GM19372 (cell line): Measurements from ENCODE around the gene MAP6D1.

Experiments
- ATAC-seq: cut with Tn5 transposase; IDR thresholded peaks from one replicate; pipeline ENCODE4 v1.9.1; 2021; ENCODE audit warnings: mild to moderate bottlenecking, low read depth, moderate library complexity; ENCODE audit not compliant: unreplicated experiment

The MAP6D1 gene

GRCh38 chr3:183824761-183825455 lies 469 bp downstream of the MAP6D1 start:
- no peak for ATAC-seq

DNA sequence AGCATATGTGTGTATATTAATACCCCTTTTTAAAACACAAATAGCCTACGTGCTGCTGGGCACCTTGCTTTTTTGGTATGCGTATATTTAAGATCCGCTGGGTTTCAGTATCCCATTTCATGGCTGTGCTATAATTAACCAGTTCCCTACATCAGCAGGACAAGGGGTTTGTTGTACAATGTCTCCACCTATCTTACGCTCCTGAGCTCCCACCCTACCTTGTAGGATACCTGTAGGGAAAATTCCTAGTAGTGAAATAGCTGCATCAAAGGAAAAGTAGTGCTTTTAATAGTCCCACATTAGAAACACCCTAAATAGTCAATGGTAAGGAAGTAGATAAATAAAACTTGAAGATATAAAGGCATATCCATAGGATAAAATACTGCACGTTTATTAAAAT lies 1.4 kb downstream of the MAP6D1 start:
- ATAC-seq, result no peak

GRCh38 chr3:183822631-183823030 lies 2.7 kb downstream of the MAP6D1 start:
- ATAC-seq, result no peak

- ATAC-seq, result no peak
These were observed 5.5 kb downstream of the MAP6D1 start for GRCh38 chr3:183819831-183820230.

- no peak for ATAC-seq
These were observed 6.4 kb downstream of the MAP6D1 start for GRCh38 chr3:183818706-183819624.

DNA sequence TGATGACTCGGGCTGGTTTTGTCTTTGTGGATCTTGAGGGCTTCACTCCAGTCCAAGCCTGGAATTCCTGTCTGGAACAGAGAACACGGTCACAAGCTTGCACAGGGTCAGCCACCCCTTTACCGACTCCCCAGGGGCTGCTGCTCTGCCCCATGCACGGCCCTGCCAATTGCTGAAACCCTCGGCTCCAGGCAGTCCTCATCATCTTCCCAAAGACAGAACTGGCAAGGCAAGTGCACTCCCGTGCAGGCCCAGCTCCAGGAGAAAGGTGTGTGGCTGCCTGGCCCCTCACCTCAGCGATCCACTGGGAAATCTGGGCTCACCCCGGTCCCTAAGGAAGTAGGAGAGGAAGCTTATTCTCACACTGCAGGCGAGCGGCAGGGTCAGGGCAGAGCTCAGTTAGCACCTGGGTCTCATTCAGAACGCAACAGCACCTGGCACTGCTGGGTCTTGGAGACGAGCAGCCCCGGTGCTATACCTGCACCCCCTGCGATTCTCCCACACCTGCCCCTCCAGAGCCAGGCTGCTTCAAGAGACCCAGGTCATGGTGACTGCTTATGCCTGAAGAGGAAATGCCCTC lies 7.2 kb downstream of the MAP6D1 start:
- ATAC-seq, result no peak

- no peak for ATAC-seq
These were observed 7.7 kb downstream of the MAP6D1 start for GRCh38 chr3:183817639-183818038.

- no peak for ATAC-seq
These were observed 8.5 kb downstream of the MAP6D1 start for GRCh38 chr3:183816681-183817510.

GRCh38 chr3:183815951-183816475 lies 9.4 kb downstream of the MAP6D1 start:
- ATAC-seq, result no peak

- ATAC-seq, result no peak
These were observed 9.8 kb downstream of the MAP6D1 start for GRCh38 chr3:183815563-183815940.

- no peak for ATAC-seq
These were observed 11.1 kb downstream of the MAP6D1 start for GRCh38 chr3:183814240-183814639.

- no peak for ATAC-seq
These were observed 12.5 kb downstream of the MAP6D1 start for GRCh38 chr3:183812761-183813445.

- no peak for ATAC-seq
These were observed 13.7 kb downstream of the MAP6D1 start for GRCh38 chr3:183811638-183812037.

DNA sequence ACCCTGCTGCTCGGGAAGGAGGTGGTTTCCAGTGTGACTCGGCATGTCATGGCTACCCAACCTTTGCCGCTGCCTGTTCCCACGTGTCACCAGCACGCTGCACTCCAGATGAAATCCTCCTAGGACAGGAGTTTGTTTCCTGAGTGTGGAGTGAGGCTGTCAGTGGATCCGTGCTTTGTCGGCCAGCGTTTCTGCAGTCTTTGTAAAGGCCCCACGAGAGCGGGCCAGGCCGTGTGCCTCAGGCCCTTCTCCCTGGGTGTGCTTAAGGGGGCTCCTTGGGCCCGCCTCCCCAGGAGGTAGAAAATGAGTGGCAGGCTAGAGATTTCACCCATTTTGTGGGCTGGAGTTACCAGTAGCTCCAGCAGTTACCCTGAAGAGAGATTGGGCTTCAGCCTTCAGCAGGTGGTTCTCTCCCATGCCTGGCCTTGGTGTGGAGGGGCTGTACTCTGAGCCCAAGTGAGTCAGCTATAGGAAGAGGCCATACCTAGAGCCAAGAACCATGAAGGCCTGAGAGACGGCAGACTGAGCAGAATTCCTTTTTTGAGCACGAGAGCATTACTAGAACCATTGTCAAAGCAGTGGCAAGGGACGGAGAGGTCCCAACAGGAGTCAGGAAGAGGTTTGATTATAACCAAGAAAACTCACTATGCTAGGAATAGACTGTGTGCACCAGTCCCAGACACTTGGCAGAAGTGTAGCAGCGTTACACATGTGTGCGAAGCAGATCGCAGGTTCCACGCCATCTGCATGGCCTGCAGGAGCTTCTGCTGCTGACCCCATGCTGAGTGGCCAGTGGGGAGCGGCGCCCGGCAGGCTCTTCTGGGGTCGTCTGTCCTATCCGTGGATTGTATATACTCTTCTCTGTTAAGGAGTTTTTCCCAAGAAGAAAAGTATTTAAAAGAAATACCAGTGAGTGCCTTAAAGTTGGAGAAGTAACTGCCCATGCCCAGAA lies 14.5 kb downstream of the MAP6D1 start:
- ATAC-seq, result no peak

GRCh38 chr3:183809270-183809669 lies 16.1 kb downstream of the MAP6D1 start:
- no peak for ATAC-seq

GRCh38 chr3:183808355-183808754 lies 17.0 kb downstream of the MAP6D1 start:
- ATAC-seq, result no peak

DNA sequence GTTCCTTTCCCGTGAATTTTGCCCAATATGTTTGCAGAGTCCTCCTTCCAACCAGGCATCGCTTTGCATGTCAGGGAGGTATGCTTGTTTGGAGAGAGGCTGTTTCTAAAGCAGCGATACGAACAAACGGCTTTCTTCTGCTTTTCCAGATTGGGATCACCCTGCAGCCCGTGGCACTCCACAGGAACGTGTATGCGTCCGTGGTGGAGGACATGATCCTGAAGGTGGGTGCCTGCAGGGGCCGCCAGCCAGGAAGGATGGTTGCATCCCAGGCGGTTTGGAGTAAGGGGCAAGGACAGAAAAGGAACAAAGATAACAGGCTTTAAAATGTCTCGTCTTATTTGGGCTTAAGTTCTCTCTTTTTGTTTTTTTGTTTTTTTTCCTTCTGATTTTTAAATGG lies 17.5 kb downstream of the MAP6D1 start:
- no peak for ATAC-seq

- no peak for ATAC-seq
These were observed 18.1 kb downstream of the MAP6D1 start for GRCh38 chr3:183807209-183807728.
